Spleen (tissue), 11 donors: ENCODE measurements around the gene TRAPPC12. TPM values are rescaled to one million over a fixed set of nuclear protein-coding genes. Genes with fewer than 3 reads are reported as not detected.

Experiments used
- DNase-seq: peaks from one replicate; pipeline ENCODE4 v3.0.0-alpha.2; 2020
- H3K27ac ChIP-seq, 8 donors: fragments of 200-600 bp; sonication (generic) in 7 of 8; 1 replicate in 4 of 8; 2 replicates in 4 of 8; pipeline versions ENCODE4 v1.5.0 to v1.8.0; 2016 to 2021; ENCODE audit warnings: inconsistent platforms in 4 of 8, mild to moderate bottlenecking in 4 of 8, moderate library complexity in 1 of 8
- H3K27me3 ChIP-seq, 7 donors: fragments of 200-600 bp; sonication (generic) in 6 of 7; replicated peaks in 1 of 7; 1 replicate in 4 of 7; 2 replicates in 3 of 7; pipeline versions ENCODE4 v1.5.0 to v1.8.0; 2016 to 2021; ENCODE audit warnings: inconsistent platforms in 3 of 7, mild to moderate bottlenecking in 1 of 7
- H3K36me3 ChIP-seq, 6 donors: fragments of 200-600 bp; sonication (generic) in 5 of 6; 1 replicate in 4 of 6; 2 replicates in 2 of 6; pipeline versions ENCODE4 v1.5.0 to v1.8.0; 2016 to 2021; ENCODE audit warnings: inconsistent platforms in 2 of 6
- H3K4me1 ChIP-seq, 6 donors: fragments of 200-600 bp; sonication (generic) in 5 of 6; 1 replicate in 3 of 6; 2 replicates in 3 of 6; pipeline versions ENCODE4 v1.5.0 to v1.8.0; 2016 to 2021; ENCODE audit warnings: inconsistent platforms in 3 of 6
- H3K4me3 ChIP-seq, 8 donors: fragments of 200-600 bp; sonication (generic) in 7 of 8; 1 replicate in 4 of 8; 2 replicates in 4 of 8; pipeline versions ENCODE4 v1.5.0 to v1.8.0; 2016 to 2021; ENCODE audit warnings: inconsistent platforms in 4 of 8, mild to moderate bottlenecking in 4 of 8, moderate library complexity in 2 of 8
- H3K9me3 ChIP-seq, 8 donors: fragments of 200-600 bp; sonication (generic) in 7 of 8; 1 replicate in 4 of 8; 2 replicates in 4 of 8; pipeline versions ENCODE4 v1.5.0 to v1.8.0; 2016 to 2021; ENCODE audit warnings: inconsistent platforms in 4 of 8
- CTCF ChIP-seq, 11 experiments: fragments of 200-600 bp in 7 of 11; fragments of 450-650 bp in 4 of 11; sonication (generic) in 4 of 11; IDR thresholded peaks in 8 of 11; conservative IDR thresholded peaks in 3 of 11; 1 replicate in 7 of 11; 2 replicates in 4 of 11; pipeline versions ENCODE4 v1.4.0 to v1.8.0; 2016 to 2021; ENCODE audit warnings: antibody characterized with exemption in 11 of 11, inconsistent platforms in 4 of 11, mild to moderate bottlenecking in 1 of 11
- POLR2A ChIP-seq, 3 donors: fragments of 450-650 bp; IDR thresholded peaks; one replicate each; pipeline ENCODE4 v1.5.1; 2017; ENCODE audit warnings: antibody characterized with exemption in 3 of 3, mild to moderate bottlenecking in 1 of 3
- POLR2AphosphoS5 ChIP-seq, 3 donors: sonication (generic); formaldehyde crosslinking; IDR thresholded peaks; one replicate each; pipeline ENCODE4 v1.5.1; 2017; ENCODE audit warnings: antibody characterized with exemption in 3 of 3
- whole genome bisulfite sequencing, 5 donors: extraction: QIAGEN DNeasy Blood & Tissue Kit in 3 of 5; methylation state at CpG; one replicate each; pipeline versions ENCODE4 v1.1.5 to v1.1.7; 2013 to 2018; 5-methylcytosine and 5-hydroxymethylcytosine counted together
- intact Hi-C: fragments of 100-400 bp; cut with DNase I; formaldehyde crosslinking; loops from one replicate; pipeline ENCODE4 v1.15.0; 2023; ENCODE audit warnings: low total_unique reads
- polyA plus RNA-seq, 3 donors: library from polyadenylated mRNA; stranded (reverse); fragments of 200-250 nt; gene quantifications; one replicate each; pipeline ENCODE4 v1.2.1, GENCODE V29; 2013
- total RNA-seq, 7 donors: library from RNA; depleted of rRNA in 3 of 7; stranded (reverse); fragments of >200 nt in 3 of 7; fragmentation: NEBNext Ultra II Directional in 4 of 7; extraction: Animal tissue kit (Norgen Biotek cat#: 25700) in 4 of 7; gene quantifications; one replicate each; pipeline versions ENCODE4 v1.1.0 to v1.2.1, GENCODE V29; 2016 to 2021
- donor health status: healthy with polysubstance abuse.
- donor health status: DM: no; HTN: no; CAD: no; lungs with moderate emphysema.
- donor health status: DM: no; HTN: no; CAD: no.
- donor health status: Bipolar disorder and iron deficiency.
- donor health status: healthy.
- donor health status: DM: no; HTN: no; CAD: no.
- donor health status: DM: yes; HTN: yes; CAD: no.

TRAPPC12 gene
- total and polyA plus RNA-seq, 10 donors = 70.2 to 132 (median 97.1) TPM

DNA sequence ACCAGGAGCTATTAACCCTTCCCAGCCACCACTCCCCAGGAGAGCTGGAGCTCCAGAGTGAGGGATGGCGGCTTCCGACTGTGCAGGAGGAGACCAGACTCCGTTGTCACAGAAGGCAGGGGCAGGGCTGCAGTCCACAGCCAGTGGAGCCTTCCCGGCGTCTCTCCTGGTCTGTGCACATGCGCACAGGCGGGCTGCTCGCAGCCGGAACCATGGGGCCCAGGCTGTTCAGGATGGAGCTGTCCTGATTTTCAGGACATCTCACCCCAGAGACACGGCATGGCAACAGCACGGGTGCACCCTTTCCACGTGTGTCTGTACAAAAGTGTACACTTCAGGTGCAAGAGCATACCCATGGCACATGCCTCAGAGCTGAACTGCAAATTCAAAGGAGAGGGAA is 30.7 kb upstream of the TRAPPC12 start:
- H3K27me3 ChIP-seq = no peaks in the 10 kb centered on the region
- peaks cover 0 to 20% (median 7%) of the 10 kb centered on the region in 8 donors for H3K9me3 ChIP-seq
- TF ChIP-seq CTCF (IDR thresholded peaks at IDR 0.05 in 8 of 11, conservative IDR thresholded peaks at IDR 0.05 in 3 of 11) (no peak), POLR2AphosphoS5 (IDR thresholded peaks at IDR 0.05) (no peak), POLR2A (IDR thresholded peaks at IDR 0.05) (no peak)
- intact Hi-C loops = no loop called here
- no peaks in the 10 kb centered on the region for H3K4me1 ChIP-seq
- no peak overlapping the region for H3K27ac ChIP-seq
- H3K4me3 ChIP-seq = no peak overlapping the region
- WGBS, 5 donors = 95 to 100% (median 97%) methylated on average over 2 to 12 of the region's 12 CpGs
- H3K36me3 ChIP-seq = peaks cover 0 to 95% (median 23%) of the 10 kb centered on the region in 6 donors
- no peak for DNase-seq

- Histone ChIP-seq H3K27me3 (no peaks in the 10 kb centered on the region), H3K27ac (no peak overlapping the region), H3K36me3 (peaks cover 0 to 95% (median 27%) of the 10 kb centered on the region in 6 donors), H3K4me1 (no peaks in the 10 kb centered on the region), H3K4me3 (no peak overlapping the region), H3K9me3 (peaks cover 0 to 20% (median 7%) of the 10 kb centered on the region in 8 donors)
- DNase-seq = no peak
- intact Hi-C loops = no loop called here
- 75 to 94% (median 88%) methylated on average over 11 to 13 of the region's 13 CpGs for WGBS, 5 donors
- TF ChIP-seq POLR2AphosphoS5 (IDR thresholded peaks at IDR 0.05) = no peak
Measured at GRCh38 chr2:3349211-3349693, 30.2 kb upstream of the TRAPPC12 start.

GRCh38 chr2:3354986-3355385 is 24.5 kb upstream of the TRAPPC12 start:
- Histone ChIP-seq H3K4me3 (no peak overlapping the region), H3K27me3 (no peaks in the 10 kb centered on the region)
- WGBS, 5 donors = 92 to 97% (median 94%) methylated on average over 3 of the region's 3 CpGs

GRCh38 chr2:3355951-3356569 is 23.4 kb upstream of the TRAPPC12 start:
- H3K27me3 ChIP-seq = no peaks in the 10 kb centered on the region
- peaks cover 0 to 40% (median 18%) of the 10 kb centered on the region in 6 donors for H3K36me3 ChIP-seq
- peaks cover 0 to 29% (median 15%) of the 10 kb centered on the region in 6 donors for H3K4me1 ChIP-seq
- TF ChIP-seq POLR2A (IDR thresholded peaks at IDR 0.05) = no peak
- no peak for TF ChIP-seq CTCF (IDR thresholded peaks at IDR 0.05 in 8 of 11, conservative IDR thresholded peaks at IDR 0.05 in 3 of 11)
- TF ChIP-seq POLR2AphosphoS5 (IDR thresholded peaks at IDR 0.05) = peak in 1 of 3 donors; percentile 37
- no peak overlapping the region for H3K4me3 ChIP-seq
- H3K27ac ChIP-seq = peak overlapping the region in 6 of 8 donors; percentile 38 to 72 (median 55)
- intact Hi-C loops = no loop called here
- H3K9me3 ChIP-seq = peaks cover 0 to 13% (median 5%) of the 10 kb centered on the region in 8 donors
- DNase-seq = no peak
- 69 to 83% (median 72%) methylated on average over 8 of the region's 8 CpGs for whole genome bisulfite sequencing, 5 donors

More at GRCh38 chr2:3354986-3355385, 24.5 kb upstream of the TRAPPC12 start:
- peaks cover 0 to 23% (median 13%) of the 10 kb centered on the region in 6 donors for H3K4me1 ChIP-seq
- H3K27ac ChIP-seq = no peak overlapping the region
- no peak for TF ChIP-seq CTCF (IDR thresholded peaks at IDR 0.05 in 8 of 11, conservative IDR thresholded peaks at IDR 0.05 in 3 of 11)
- no peak for TF ChIP-seq POLR2A (IDR thresholded peaks at IDR 0.05)
- TF ChIP-seq POLR2AphosphoS5 (IDR thresholded peaks at IDR 0.05) = no peak
- intact Hi-C loops = no loop called here
- peaks cover 0 to 48% (median 18%) of the 10 kb centered on the region in 6 donors for H3K36me3 ChIP-seq
- peaks cover 0 to 20% (median 7%) of the 10 kb centered on the region in 8 donors for H3K9me3 ChIP-seq
- no peak for DNase-seq
